Measurements from ENCODE around the gene SCUBE1.

DNA sequence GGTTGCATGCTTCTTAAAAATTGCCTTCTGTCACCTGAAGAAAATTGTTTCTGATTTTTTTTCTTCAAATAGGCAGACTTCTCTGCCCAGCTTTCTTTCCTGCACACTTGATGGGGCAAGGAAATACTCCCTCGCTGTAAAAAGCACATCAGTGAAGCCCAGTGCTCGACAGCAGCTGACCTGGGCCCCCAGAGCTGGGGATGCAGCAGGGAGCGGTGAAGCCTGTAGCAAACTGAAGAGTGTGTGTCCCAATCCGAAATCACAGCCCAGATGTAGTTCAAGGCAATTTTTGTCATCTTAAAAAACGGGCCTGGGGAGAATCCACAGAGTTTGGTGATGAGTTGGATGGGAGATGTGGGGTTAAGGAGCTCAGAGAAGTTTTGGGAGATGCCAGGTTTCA is 41.7 kb upstream of the SCUBE1 start:
- TF ChIP-seq, protein P1, sequence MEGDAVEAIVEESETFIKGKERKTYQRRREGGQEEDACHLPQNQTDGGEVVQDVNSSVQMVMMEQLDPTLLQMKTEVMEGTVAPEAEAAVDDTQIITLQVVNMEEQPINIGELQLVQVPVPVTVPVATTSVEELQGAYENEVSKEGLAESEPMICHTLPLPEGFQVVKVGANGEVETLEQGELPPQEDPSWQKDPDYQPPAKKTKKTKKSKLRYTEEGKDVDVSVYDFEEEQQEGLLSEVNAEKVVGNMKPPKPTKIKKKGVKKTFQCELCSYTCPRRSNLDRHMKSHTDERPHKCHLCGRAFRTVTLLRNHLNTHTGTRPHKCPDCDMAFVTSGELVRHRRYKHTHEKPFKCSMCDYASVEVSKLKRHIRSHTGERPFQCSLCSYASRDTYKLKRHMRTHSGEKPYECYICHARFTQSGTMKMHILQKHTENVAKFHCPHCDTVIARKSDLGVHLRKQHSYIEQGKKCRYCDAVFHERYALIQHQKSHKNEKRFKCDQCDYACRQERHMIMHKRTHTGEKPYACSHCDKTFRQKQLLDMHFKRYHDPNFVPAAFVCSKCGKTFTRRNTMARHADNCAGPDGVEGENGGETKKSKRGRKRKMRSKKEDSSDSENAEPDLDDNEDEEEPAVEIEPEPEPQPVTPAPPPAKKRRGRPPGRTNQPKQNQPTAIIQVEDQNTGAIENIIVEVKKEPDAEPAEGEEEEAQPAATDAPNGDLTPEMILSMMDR (conservative IDR thresholded peaks at IDR 0.05; ENCODE audit: low read length), result no peak
- no peak for TF ChIP-seq EZH2phosphoT487 (IDR thresholded peaks at IDR 0.05; ENCODE audit: borderline replicate concordance, low read depth, low read length)
